Measurements from ENCODE around the gene SEC24D.

Gene SEC24D

GRCh38 chr4:118839221-118839927 is 3.4 kb upstream of the SEC24D start:
- H3K4me3 ChIP-seq (ENCODE audit: low read depth, low read length), result no peak overlapping the region
- no peak for TF ChIP-seq CTCF (IDR thresholded peaks at IDR 0.05; ENCODE audit: low read depth, low read length)
- TF ChIP-seq POLR2A (IDR thresholded peaks at IDR 0.05; ENCODE audit: extremely low read depth, insufficient read length), result no peak
- TF ChIP-seq MAX (IDR thresholded peaks at IDR 0.05; ENCODE audit: low read depth, low read length), result no peak
- no peak for TF ChIP-seq MYC (IDR thresholded peaks at IDR 0.05; ENCODE audit: low read depth, low read length)
- no peak for DNase-seq (ENCODE audit: low read depth)

- peak overlapping the region; percentile 92 for H3K4me3 ChIP-seq (ENCODE audit: low read depth, low read length)
Measured at GRCh38 chr4:118837121-118837507, 1.2 kb upstream of the SEC24D start.

GRCh38 chr4:118836301-118837120 is 585 bp upstream of the SEC24D start:
- H3K4me3 ChIP-seq (ENCODE audit: low read depth, low read length), result peak overlapping the region; percentile 92
- no peak for TF ChIP-seq POLR2A (IDR thresholded peaks at IDR 0.05; ENCODE audit: extremely low read depth, insufficient read length)
- TF ChIP-seq CTCF (IDR thresholded peaks at IDR 0.05; ENCODE audit: low read depth, low read length), result no peak
- peak; percentile 89 for TF ChIP-seq MAX (IDR thresholded peaks at IDR 0.05; ENCODE audit: low read depth, low read length)
- peak; percentile 76 for TF ChIP-seq MYC (IDR thresholded peaks at IDR 0.05; ENCODE audit: low read depth, low read length)
- peak; percentile 68 for DNase-seq (ENCODE audit: low read depth)

More at GRCh38 chr4:118837121-118837507, 1.2 kb upstream of the SEC24D start:
- TF ChIP-seq CTCF (IDR thresholded peaks at IDR 0.05; ENCODE audit: low read depth, low read length) (no peak), POLR2A (IDR thresholded peaks at IDR 0.05; ENCODE audit: extremely low read depth, insufficient read length) (no peak), MYC (IDR thresholded peaks at IDR 0.05; ENCODE audit: low read depth, low read length) (no peak), MAX (IDR thresholded peaks at IDR 0.05; ENCODE audit: low read depth, low read length) (no peak)
- DNase-seq (ENCODE audit: low read depth), result no peak

GRCh38 chr4:118834960-118835569 is 861 bp downstream of the SEC24D start:
- TF ChIP-seq MYC (IDR thresholded peaks at IDR 0.05; ENCODE audit: low read depth, low read length) (no peak), CTCF (IDR thresholded peaks at IDR 0.05; ENCODE audit: low read depth, low read length) (no peak), POLR2A (IDR thresholded peaks at IDR 0.05; ENCODE audit: extremely low read depth, insufficient read length) (no peak), MAX (IDR thresholded peaks at IDR 0.05; ENCODE audit: low read depth, low read length) (0 out of 2 replicates have a peak, but pooled peaks have one; percentile 6)
- H3K4me3 ChIP-seq (ENCODE audit: low read depth, low read length), result peak overlapping the region; percentile 92
- DNase-seq (ENCODE audit: low read depth), result peak; percentile 88

GRCh38 chr4:118834070-118834469 is 1.9 kb downstream of the SEC24D start:
- no peak overlapping the region for H3K4me3 ChIP-seq (ENCODE audit: low read depth, low read length)
- DNase-seq (ENCODE audit: low read depth), result no peak
- TF ChIP-seq CTCF (IDR thresholded peaks at IDR 0.05; ENCODE audit: low read depth, low read length), result no peak
- TF ChIP-seq MYC (IDR thresholded peaks at IDR 0.05; ENCODE audit: low read depth, low read length), result no peak
- no peak for TF ChIP-seq MAX (IDR thresholded peaks at IDR 0.05; ENCODE audit: low read depth, low read length)
- TF ChIP-seq POLR2A (IDR thresholded peaks at IDR 0.05; ENCODE audit: extremely low read depth, insufficient read length), result no peak
